Activated naive CD8-positive, alpha-beta T cell treated with anti-CD3 and anti-CD28 coated beads, Interleukin-2, amount 10 ng/mL, durations not matched to agents 7 days and 5 days (primary cell): ENCODE data around the gene PLK3. TPM values are rescaled to one million over a fixed set of nuclear protein-coding genes. Genes with fewer than 3 reads are reported as not detected.
"Not testable (repeated sequence)": the region's sequence is repeated elsewhere in the genome, so short reads cannot be mapped to it uniquely, and the experiment has no call there.

ENCODE experiments used
- ATAC-seq: fragments of 150-1000 bp; cut with Tn5 transposase; one replicate; pipeline ENCODE4 v1.10.0; 2021; ENCODE audit warnings: low read depth, moderate library complexity
- POLR2A ChIA-PET: fragments of 350-600 bp; sonication (Branson Sonifier 250); formaldehyde crosslinking; loops from one replicate; lab custom pipeline; 2021; ENCODE audit warnings: antibody characterized with exemption; lab: Charles Lee
- DNase-seq: peaks from one replicate; pipeline ENCODE4 v3.0.0; 2021
- H3K27ac Mint-ChIP-seq: one replicate; pipeline ENCODE4 v1.8.0; 2022; ENCODE audit warnings: mild to moderate bottlenecking, mixed read lengths
- H3K27me3 Mint-ChIP-seq: one replicate; pipeline ENCODE4 v1.8.0; 2022; ENCODE audit warnings: mild to moderate bottlenecking, moderate library complexity, mixed read lengths
- H3K36me3 Mint-ChIP-seq: one replicate; pipeline ENCODE4 v1.8.0; 2021; ENCODE audit warnings: mild to moderate bottlenecking, mixed read lengths
- H3K4me1 Mint-ChIP-seq: one replicate; pipeline ENCODE4 v1.8.0; 2021; ENCODE audit warnings: mixed read lengths
- H3K4me3 Mint-ChIP-seq: one replicate; pipeline ENCODE4 v1.8.0; 2022; ENCODE audit warnings: mild to moderate bottlenecking, moderate library complexity, mixed read lengths
- H3K9me3 Mint-ChIP-seq: one replicate; pipeline ENCODE4 v1.8.0; 2021; ENCODE audit warnings: mixed read lengths
- total RNA-seq, 2 experiments: library from RNA; stranded (reverse); gene quantifications; one replicate each; pipeline ENCODE4 v1.2.3, GENCODE V29; 2021

Gene PLK3
- total RNA-seq, 2 experiments from 2014 or later: 68.8 to 70.7 TPM

GRCh38 chr1:44806704-44807363, 6.7 kb downstream of the PLK3 start, which contains the start of gene DYNLT4:
Gene DYNLT4 (minus strand): TSS chr1:44807351. CDS start chr1:44806668, 683 bp downstream.
- no peak for ATAC-seq
- Mint-ChIP-seq H3K27me3 (no peaks in the 10 kb centered on the region), H3K9me3 (no peaks in the 10 kb centered on the region), H3K4me1 (peaks cover 59% of the 10 kb centered on the region), H3K36me3 (peaks cover 22% of the 10 kb centered on the region), H3K27ac (peak within 1 kb of the TSS; percentile 99), H3K4me3 (peak within 1 kb of the TSS; percentile 78)
- DNase-seq: no peak
- POLR2A ChIA-PET: interaction anchor here (0.7 to 11.3 kb wide), 8 partner anchors 9 to 533 kb away, joined by 4 to 259 read pairs (median 30); partner anchors contain the start of genes MUTYH, RNU5D-1, RPS8 and TOE1

DNA sequence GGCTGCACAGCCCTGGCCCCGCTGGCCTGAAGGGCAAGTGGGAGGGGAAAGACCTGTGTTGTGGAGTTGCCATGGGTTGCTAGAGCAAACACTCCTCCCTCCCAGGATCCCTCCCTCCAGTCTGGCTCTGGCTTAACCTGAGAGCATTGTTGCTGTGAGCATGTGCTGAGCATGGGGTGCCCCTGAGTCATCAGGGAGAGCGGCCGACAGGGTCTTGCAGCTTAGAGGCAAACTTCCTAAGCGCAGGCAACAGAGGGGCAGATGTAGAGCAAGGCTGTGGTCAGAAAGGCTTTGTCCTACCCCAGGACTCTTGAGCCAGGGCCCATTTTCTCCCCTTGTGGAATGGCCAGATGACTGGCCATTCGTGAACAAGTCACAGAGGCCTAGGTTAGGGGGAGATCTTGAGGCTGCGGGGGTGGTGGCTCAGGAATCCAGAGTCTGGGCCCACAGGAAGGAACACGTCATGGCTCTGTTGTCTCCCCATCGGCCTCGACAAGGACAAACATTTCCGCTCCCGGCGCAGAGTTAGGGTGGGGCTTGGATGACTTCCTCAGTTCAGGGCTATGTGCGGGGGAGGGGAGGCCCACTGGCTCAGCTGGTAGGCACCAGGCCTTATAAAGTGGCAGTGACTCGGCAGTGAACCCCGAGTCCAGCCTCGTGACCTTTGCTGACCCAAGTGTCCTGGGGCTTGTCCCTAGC, 7.3 kb downstream of the PLK3 start:
- POLR2A ChIA-PET: interaction anchor here (1.1 to 11.3 kb wide), 12 partner anchors 7 to 533 kb away, joined by 4 to 268 read pairs (median 28); partner anchors contain the start of genes HECTD3, MUTYH, PLK3 and RNU5D-1
- H3K27me3 Mint-ChIP-seq: no peaks in the 10 kb centered on the region
- peak; percentile 61 for ATAC-seq
- DNase-seq: peak; percentile 84
- peak overlapping the region; percentile 78 for H3K4me3 Mint-ChIP-seq
- peaks cover 55% of the 10 kb centered on the region for H3K4me1 Mint-ChIP-seq
- peaks cover 17% of the 10 kb centered on the region for H3K36me3 Mint-ChIP-seq
- peak overlapping the region; percentile 99 for H3K27ac Mint-ChIP-seq
- no peaks in the 10 kb centered on the region for H3K9me3 Mint-ChIP-seq

GRCh38 chr1:44808063-44808937, 8.1 kb downstream of the PLK3 start, which contains the start of gene BTBD19:
Gene BTBD19 (plus strand): TSS chr1:44808523. CDS start chr1:44808821, 298 bp downstream.
- Mint-ChIP-seq H3K27me3 (no peaks in the 10 kb centered on the region), H3K9me3 (no peaks in the 10 kb centered on the region), H3K27ac (peak within 1 kb of the TSS; percentile 99), H3K4me1 (peaks cover 49% of the 10 kb centered on the region), H3K36me3 (peaks cover 11% of the 10 kb centered on the region), H3K4me3 (peak within 1 kb of the TSS; percentile 78)
- DNase-seq (no peak), ATAC-seq (peak; percentile 20)
- POLR2A ChIA-PET: interaction anchor here (0.6 to 11.3 kb wide), 20 partner anchors 8 to 879 kb away, joined by 3 to 268 read pairs (median 11); partner anchors contain the start of genes HECTD3, MUTYH, PLK3 and RNU5D-1

GRCh38 chr1:44808938-44809917, 9.1 kb downstream of the PLK3 start:
- H3K36me3 Mint-ChIP-seq: peaks cover 10% of the 10 kb centered on the region
- no peaks in the 10 kb centered on the region for H3K27me3 Mint-ChIP-seq
- POLR2A ChIA-PET: interaction anchor here (0.5 to 11.3 kb wide), 23 partner anchors 8 to 878 kb away, joined by 3 to 268 read pairs (median 10); partner anchors contain the start of genes BEST4, HECTD3, MUTYH and PLK3
- H3K4me3 Mint-ChIP-seq: peak overlapping the region; percentile 78
- peaks cover 52% of the 10 kb centered on the region for H3K4me1 Mint-ChIP-seq
- ATAC-seq (peak; percentile 69), DNase-seq (peak; percentile 81)
- no peaks in the 10 kb centered on the region for H3K9me3 Mint-ChIP-seq
- peak overlapping the region; percentile 99 for H3K27ac Mint-ChIP-seq

GRCh38 chr1:44810101-44810761, 10.1 kb downstream of the PLK3 start:
- peak overlapping the region; percentile 99 for H3K27ac Mint-ChIP-seq
- no peaks in the 10 kb centered on the region for H3K27me3 Mint-ChIP-seq
- ATAC-seq (no peak), DNase-seq (peak; percentile 43)
- peaks cover 13% of the 10 kb centered on the region for H3K36me3 Mint-ChIP-seq
- H3K9me3 Mint-ChIP-seq: no peaks in the 10 kb centered on the region
- H3K4me1 Mint-ChIP-seq: peaks cover 56% of the 10 kb centered on the region
- POLR2A ChIA-PET: interaction anchor here (0.5 to 11.3 kb wide), 18 partner anchors 7 to 877 kb away, joined by 3 to 268 read pairs (median 12); partner anchors contain the start of genes BEST4, HECTD3, MUTYH and PLK3
- H3K4me3 Mint-ChIP-seq: peak overlapping the region; percentile 78

GRCh38 chr1:44810762-44811105, 10.6 kb downstream of the PLK3 start:
- Mint-ChIP-seq H3K4me1 (peaks cover 56% of the 10 kb centered on the region), H3K27ac (peak overlapping the region; percentile 99), H3K36me3 (peaks cover 14% of the 10 kb centered on the region)
- not testable (repeated sequence) for H3K4me3 Mint-ChIP-seq, H3K9me3 Mint-ChIP-seq, H3K27me3 Mint-ChIP-seq, ATAC-seq
- DNase-seq: peak; percentile 28
- POLR2A ChIA-PET: interaction anchor here (1.0 to 11.3 kb wide), 6 partner anchors 10 to 201 kb away, joined by 5 to 268 read pairs (median 128); partner anchors contain the start of genes HECTD3, PLK3, RNU5D-1 and UROD

GRCh38 chr1:44811234-44811633, 11.1 kb downstream of the PLK3 start:
- Mint-ChIP-seq H3K9me3 (no peaks in the 10 kb centered on the region), H3K27ac (peak overlapping the region; percentile 99), H3K4me1 (peaks cover 56% of the 10 kb centered on the region), H3K27me3 (no peaks in the 10 kb centered on the region), H3K36me3 (peaks cover 14% of the 10 kb centered on the region), H3K4me3 (no peak overlapping the region)
- peak; percentile 9 for DNase-seq
- POLR2A ChIA-PET: interaction anchor here (1.0 to 11.3 kb wide), 5 partner anchors 10 to 88 kb away, joined by 5 to 268 read pairs (median 181); partner anchors contain the start of genes PLK3 and RNU5D-1
- no peak for ATAC-seq

DNA sequence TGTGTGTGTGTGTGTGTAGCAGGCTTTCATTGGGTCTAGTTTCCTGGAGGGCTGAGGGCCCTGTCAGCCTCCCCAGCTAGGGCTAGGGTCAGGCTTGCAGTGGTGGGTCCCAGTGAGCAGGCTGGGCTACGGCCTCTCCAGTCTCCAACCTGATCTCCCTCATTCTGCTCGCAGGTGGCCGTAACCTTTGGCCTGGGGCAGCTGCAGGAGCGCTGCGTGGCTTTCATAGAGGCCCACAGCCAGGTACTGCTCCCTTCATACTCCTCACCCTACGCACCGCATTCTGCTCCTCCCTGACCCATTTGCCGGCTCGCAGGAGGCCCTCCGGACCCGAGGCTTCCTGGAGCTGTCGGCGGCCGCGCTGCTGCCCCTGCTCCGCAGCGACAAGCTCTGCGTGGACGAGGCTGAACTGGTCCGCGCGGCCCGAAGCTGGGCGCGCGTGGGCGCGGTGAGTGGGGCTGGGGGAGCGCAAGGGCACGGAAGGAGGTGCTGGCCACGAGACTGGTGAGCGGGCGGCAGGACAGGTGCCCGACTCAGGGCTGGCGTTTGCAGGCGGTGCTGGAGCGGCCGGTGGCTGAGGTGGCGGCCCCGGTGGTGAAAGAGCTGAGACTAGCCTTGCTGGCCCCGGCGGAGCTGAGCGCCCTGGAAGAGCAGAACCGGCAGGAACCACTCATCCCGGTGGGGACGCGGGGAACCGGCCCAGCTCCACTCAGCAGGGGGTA, 12.8 kb downstream of the PLK3 start:
- H3K27ac Mint-ChIP-seq: peak overlapping the region; percentile 38
- H3K36me3 Mint-ChIP-seq: peaks cover 9% of the 10 kb centered on the region
- POLR2A ChIA-PET: interaction anchor here (0.6 to 11.3 kb wide), 21 partner anchors 9 to 687 kb away, joined by 3 to 268 read pairs (median 4); partner anchors contain the start of genes CCDC163, EIF2B3, MMACHC and PLK3
- H3K4me1 Mint-ChIP-seq: peaks cover 47% of the 10 kb centered on the region
- no peaks in the 10 kb centered on the region for H3K27me3 Mint-ChIP-seq
- ATAC-seq (no peak), DNase-seq (peak; percentile 36)
- no peaks in the 10 kb centered on the region for H3K9me3 Mint-ChIP-seq
- H3K4me3 Mint-ChIP-seq: peak overlapping the region; percentile 35

DNA sequence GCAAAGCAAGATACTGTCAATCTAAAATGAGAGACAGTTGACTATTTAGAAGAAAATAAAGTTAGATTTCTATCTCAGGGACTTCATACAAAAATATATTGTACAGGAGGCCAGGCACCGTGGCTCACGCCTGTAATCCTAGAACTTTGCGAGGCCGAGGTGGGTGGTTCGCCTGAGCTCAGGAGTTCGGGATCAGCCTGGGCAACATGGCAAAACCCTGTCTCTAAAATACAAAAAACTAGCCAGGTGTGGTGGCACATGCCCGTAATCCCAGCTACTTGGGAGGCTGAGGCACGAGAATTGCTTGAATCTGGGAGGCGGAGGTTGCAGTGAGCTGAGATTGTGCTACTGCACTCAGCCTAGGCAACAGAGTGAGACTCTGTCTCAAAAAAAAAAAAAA, 15.7 kb downstream of the PLK3 start:
- not testable (repeated sequence) for H3K36me3 Mint-ChIP-seq, H3K4me3 Mint-ChIP-seq, H3K27ac Mint-ChIP-seq, H3K27me3 Mint-ChIP-seq, ATAC-seq, H3K9me3 Mint-ChIP-seq
- POLR2A ChIA-PET: interaction anchor here (0.8 to 11.3 kb wide), 5 partner anchors 9 to 93 kb away, joined by 3 to 268 read pairs (median 4); partner anchors contain the start of genes PLK3 and RNU5D-1
- H3K4me1 Mint-ChIP-seq: peaks cover 44% of the 10 kb centered on the region
- DNase-seq: peak; percentile 10

DNA sequence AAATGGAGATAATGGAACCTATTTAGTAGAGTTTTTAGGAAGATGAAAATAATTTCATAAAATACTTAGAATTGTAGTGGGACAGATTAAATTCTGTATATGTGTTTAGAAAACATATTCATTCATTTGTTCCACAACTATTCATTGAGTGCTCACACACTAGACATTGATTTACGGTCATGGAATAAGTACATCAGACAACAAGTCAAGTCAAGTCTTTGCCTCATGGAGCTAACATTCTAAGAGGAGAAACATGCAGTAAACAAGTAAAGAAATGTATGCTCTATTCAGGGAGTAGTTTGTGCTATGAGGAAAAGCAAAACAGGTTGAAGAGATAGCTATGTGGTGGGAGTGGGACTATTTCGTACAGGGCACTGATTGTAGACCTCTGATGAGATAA, 17.1 kb downstream of the PLK3 start:
- Mint-ChIP-seq H3K4me1 (peaks cover 38% of the 10 kb centered on the region), H3K4me3 (peak overlapping the region; percentile 16), H3K36me3 (peaks cover 9% of the 10 kb centered on the region), H3K9me3 (no peaks in the 10 kb centered on the region), H3K27ac (peak overlapping the region; percentile 60), H3K27me3 (no peaks in the 10 kb centered on the region)
- ATAC-seq (no peak), DNase-seq (no peak)
- POLR2A ChIA-PET: interaction anchor here (1.0 to 7.9 kb wide), 5 partner anchors 8 to 95 kb away, joined by 4 to 360 read pairs (median 130); partner anchors contain the start of genes BTBD19, DYNLT4, PLK3 and RNU5D-1
